ENCODE measurements around the gene P2RX4. TPM values are rescaled to one million over a fixed set of nuclear protein-coding genes. Genes with fewer than 3 reads are reported as not detected.
"Not testable (repeated sequence)": the region's sequence is repeated elsewhere in the genome, so short reads cannot be mapped to it uniquely, and the experiment has no call there.

The P2RX4 gene, protein sequence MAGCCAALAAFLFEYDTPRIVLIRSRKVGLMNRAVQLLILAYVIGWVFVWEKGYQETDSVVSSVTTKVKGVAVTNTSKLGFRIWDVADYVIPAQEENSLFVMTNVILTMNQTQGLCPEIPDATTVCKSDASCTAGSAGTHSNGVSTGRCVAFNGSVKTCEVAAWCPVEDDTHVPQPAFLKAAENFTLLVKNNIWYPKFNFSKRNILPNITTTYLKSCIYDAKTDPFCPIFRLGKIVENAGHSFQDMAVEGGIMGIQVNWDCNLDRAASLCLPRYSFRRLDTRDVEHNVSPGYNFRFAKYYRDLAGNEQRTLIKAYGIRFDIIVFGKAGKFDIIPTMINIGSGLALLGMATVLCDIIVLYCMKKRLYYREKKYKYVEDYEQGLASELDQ
- 10 to 100 TPM; 11.5 to 79.7 (median 21.9) TPM for total RNA-seq
- long read RNA-seq, result 0 reads

DNA sequence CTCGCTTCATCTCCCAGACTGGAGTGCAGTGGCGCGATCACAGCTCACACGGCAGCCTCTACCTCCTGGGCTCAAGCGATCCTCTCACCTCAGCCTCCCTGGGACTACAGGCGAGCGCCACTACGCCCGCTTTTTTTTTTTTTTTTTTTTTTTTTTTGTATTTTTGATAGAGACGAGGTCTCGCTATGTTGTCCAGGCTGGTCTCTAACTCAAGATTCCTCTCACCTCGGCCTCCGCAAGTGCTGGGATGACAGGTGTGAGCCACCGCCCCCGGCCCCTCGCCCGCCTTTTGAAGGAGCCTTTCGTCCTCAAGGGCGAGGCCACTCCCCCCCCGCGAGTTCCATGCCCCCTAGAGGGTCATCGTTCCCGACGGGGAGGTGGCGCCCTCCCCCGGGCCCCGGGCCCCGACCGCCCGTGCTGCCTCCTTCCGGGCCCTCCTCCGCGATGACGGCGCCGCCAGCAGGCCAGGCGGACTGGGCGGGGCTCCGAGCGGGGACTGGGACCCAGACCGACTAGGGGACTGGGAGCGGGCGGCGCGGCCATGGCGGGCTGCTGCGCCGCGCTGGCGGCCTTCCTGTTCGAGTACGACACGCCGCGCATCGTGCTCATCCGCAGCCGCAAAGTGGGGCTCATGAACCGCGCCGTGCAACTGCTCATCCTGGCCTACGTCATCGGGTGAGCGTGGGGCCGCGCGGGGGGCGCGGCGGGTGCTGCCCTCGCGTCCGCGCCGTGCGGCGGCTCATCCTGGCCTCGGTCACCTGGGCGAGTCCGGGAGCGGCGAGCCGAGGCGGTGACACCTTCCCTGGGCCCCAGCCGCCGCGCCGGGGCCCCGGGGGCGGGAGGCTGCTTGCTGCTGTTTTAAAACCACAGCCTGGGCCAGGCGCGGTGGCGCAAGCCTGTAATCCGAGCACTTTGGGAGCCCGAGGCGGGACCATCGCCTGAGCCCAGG lies at the start of gene P2RX4:
Gene P2RX4, plus strand, starts transcription at position 506 of the 949 bp plus-strand sequence. Its CDS starts 36 bp downstream, at position 542.
- DNase-seq, result peak; percentile 83 to 92 (median 91)
- Histone ChIP-seq H3K4me3 (peak within 1 kb of the TSS; percentile 66 to 83 (median 79)), H3K36me3 (no peaks in the 10 kb centered on the region), H3K9me3 (no peaks in the 10 kb centered on the region), H3K27ac (peak within 1 kb of the TSS; percentile 92 to 95 (median 94)), H3K27me3 (no peaks in the 10 kb centered on the region), H3K4me1 (peaks cover 0 to 7% (median 3%) of the 10 kb centered on the region in 4 donors)
- intact Hi-C loops (cut with DNase I), result no loop called here
- ATAC-seq, result peak; percentile 82 to 93 (median 91)
- 43% methylated on average over 13 of the region's 97 CpGs for WGBS (ENCODE audit: insufficient coverage, low coverage, low lambda C conversion rate, missing lambda C conversion rate)
- TF ChIP-seq POLR2A (IDR thresholded peaks at IDR 0.05), result peak; percentile 98
- TF ChIP-seq, protein P1, sequence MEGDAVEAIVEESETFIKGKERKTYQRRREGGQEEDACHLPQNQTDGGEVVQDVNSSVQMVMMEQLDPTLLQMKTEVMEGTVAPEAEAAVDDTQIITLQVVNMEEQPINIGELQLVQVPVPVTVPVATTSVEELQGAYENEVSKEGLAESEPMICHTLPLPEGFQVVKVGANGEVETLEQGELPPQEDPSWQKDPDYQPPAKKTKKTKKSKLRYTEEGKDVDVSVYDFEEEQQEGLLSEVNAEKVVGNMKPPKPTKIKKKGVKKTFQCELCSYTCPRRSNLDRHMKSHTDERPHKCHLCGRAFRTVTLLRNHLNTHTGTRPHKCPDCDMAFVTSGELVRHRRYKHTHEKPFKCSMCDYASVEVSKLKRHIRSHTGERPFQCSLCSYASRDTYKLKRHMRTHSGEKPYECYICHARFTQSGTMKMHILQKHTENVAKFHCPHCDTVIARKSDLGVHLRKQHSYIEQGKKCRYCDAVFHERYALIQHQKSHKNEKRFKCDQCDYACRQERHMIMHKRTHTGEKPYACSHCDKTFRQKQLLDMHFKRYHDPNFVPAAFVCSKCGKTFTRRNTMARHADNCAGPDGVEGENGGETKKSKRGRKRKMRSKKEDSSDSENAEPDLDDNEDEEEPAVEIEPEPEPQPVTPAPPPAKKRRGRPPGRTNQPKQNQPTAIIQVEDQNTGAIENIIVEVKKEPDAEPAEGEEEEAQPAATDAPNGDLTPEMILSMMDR (IDR thresholded peaks at IDR 0.05), result peak; percentile 9 to 45 (median 37)

- no peak for ATAC-seq
- intact Hi-C loops (cut with DNase I), result no loop called here
- H3K27me3 ChIP-seq, result no peaks in the 10 kb centered on the region
- no CpG with 5 or more reads among the region's 10 CpGs for WGBS (ENCODE audit: insufficient coverage, low coverage, low lambda C conversion rate, missing lambda C conversion rate)
- no peaks in the 10 kb centered on the region for H3K9me3 ChIP-seq
- TF ChIP-seq, protein P1 (IDR thresholded peaks at IDR 0.05), result no peak
- TF ChIP-seq POLR2A (IDR thresholded peaks at IDR 0.05), result no peak
- no peak overlapping the region for H3K27ac ChIP-seq
- no peak for DNase-seq
- H3K4me1 ChIP-seq, result no peaks in the 10 kb centered on the region
- no peaks in the 10 kb centered on the region for H3K36me3 ChIP-seq
- H3K4me3 ChIP-seq, result no peak overlapping the region
These were observed 47.5 kb upstream of the P2RX4 start for GRCh38 chr12:121162384-121162783.

DNA sequence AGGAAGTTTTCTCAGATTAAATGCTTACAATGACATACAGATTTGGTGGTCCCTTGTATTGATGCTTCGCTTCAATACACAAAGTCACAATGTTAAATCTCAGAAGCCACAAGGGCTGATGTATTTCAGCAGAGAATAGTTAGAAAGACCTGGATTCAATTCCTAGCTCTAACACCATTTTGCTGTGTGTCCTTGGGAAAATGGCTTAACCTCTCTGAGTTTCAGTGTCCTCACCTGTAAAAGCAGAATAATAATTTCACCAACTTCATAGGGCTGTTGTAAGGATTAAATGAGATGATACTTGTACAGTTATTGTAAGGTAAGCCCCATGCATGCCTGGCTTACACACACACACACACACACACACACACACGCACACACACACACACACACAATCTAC lies 46.9 kb upstream of the P2RX4 start:
- Histone ChIP-seq H3K36me3 (no peaks in the 10 kb centered on the region), H3K27me3 (no peaks in the 10 kb centered on the region), H3K4me1 (no peaks in the 10 kb centered on the region), H3K4me3 (no peak overlapping the region), H3K27ac (no peak overlapping the region), H3K9me3 (no peaks in the 10 kb centered on the region)
- 88% methylated on average over 1 of the region's 2 CpGs for WGBS (ENCODE audit: insufficient coverage, low coverage, low lambda C conversion rate, missing lambda C conversion rate)
- no peak for ATAC-seq
- intact Hi-C loops (cut with DNase I), result no loop called here
- no peak for DNase-seq
- TF ChIP-seq POLR2A (IDR thresholded peaks at IDR 0.05), result no peak
- TF ChIP-seq, protein P1 (IDR thresholded peaks at IDR 0.05), result no peak

- ATAC-seq; intact Hi-C loops (cut with DNase I); H3K36me3 ChIP-seq; H3K9me3 ChIP-seq; DNase-seq; H3K27me3 ChIP-seq; H3K27ac ChIP-seq; H3K4me3 ChIP-seq; H3K4me1 ChIP-seq: not testable (repeated sequence)
- WGBS (ENCODE audit: insufficient coverage, low coverage, low lambda C conversion rate, missing lambda C conversion rate), result 83% methylated on average over 2 of the region's 6 CpGs
These were observed 45.1 kb upstream of the P2RX4 start for GRCh38 chr12:121164839-121165238.

All from right lobe of liver (tissue), 6 donors.